ENCODE measurements around the gene ELMO1.

- TF ChIP-seq CTCF (IDR thresholded peaks at IDR 0.05) (no peak), POLR2A (IDR thresholded peaks at IDR 0.05) (no peak)
Measured at GRCh38 chr7:36871863-36872262, 576.8 kb downstream of the ELMO1 start.

Measured in heart left ventricle (tissue), 13 donors.